Inflammatory macrophage treated with lipopolysaccharide for 4 hours (primary cell): ENCODE results near the gene SPPL2B.
A peak's percentile ranks its signal among the peaks of the same experiment; 100 is the strongest.
"Not testable (repeated sequence)": the region's sequence is repeated elsewhere in the genome, so short reads cannot be mapped to it uniquely, and the experiment has no call there.

Experiments
- DNase-seq: peaks from one replicate; pipeline ENCODE4 v3.0.0-alpha.2; 2020

Gene SPPL2B

GRCh38 chr19:2382530-2383222, 54.2 kb downstream of the SPPL2B start:
- no peak for DNase-seq

GRCh38 chr19:2385053-2385721, 56.7 kb downstream of the SPPL2B start:
- DNase-seq = peak; percentile 27

DNA sequence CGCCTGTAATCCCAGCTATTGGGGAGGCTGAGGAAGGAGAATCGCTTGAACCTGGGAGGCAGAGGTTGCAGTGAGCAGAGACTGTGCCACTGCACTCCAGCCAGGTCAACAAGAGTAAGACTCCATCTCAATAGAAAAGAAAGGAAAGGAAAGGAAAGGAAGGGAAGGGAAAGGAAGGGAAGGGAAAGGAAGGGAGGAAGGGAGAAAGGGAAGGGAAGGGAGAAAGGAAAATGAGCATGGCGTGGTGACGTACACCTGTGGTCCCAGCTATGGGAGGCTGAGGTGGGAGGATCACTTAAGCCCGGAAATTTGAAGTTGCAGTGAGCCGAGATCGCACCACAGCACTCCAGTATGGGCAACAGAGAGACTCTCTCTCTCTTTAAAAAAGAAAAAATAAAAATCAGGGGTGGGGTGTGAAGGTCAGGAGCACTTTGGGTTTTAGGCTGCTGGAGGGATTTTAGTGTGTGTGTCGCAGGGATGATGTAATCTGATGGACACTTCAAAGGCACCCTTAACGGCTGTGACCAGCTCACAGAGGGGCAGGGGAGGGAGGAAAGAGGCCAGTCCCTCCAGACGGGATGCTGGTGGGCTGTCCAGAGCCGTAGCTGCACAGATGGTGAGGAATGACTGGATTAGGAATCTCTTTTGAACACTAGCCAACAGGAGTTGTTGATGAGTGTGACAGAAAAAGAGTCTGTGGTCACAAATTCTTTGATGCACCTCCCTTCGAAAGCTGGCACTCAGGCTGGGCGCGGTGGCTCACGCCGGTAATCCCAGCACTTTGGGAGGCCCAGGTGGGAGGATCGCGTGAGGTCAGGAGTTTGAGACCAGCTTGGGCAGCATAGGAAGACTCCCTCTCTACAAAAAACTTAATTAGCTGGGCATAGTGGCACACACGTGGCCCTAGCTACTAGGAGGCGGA, 59.1 kb downstream of the SPPL2B start:
- DNase-seq = no peak

- no peak for DNase-seq
Observed at GRCh38 chr19:2389594-2389993, 61.1 kb downstream of the SPPL2B start.

DNA sequence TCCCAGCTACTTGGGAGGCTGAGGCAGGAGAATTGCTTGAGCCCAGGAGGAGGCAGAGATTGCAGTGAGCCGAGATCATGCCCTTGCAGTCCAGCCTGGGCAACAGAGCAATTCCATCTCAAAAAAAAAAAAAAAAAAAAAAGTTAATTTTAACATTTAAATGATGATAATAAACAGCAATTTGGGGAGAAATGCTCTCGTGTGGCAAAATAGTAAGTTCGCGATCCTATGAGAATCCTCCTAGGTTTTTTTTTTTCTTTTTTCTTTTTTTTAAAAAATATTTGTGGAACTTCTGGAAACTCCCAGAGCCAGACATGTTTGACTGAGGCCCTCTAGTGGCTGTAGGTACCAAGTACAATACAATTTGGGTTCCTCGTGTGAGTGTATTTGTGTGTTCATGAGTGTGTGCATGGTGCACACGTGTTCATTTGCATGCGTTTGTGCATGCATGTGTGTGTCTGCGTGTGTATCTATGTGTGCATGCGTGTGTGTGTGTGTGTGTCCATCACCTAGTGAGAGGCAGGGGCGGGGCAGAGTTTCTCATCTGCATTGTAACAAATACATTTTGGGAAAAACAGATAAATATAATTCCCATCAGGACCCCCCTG, 62.7 kb downstream of the SPPL2B start:
- DNase-seq = peak; percentile 71

GRCh38 chr19:2392366-2392765, 63.9 kb downstream of the SPPL2B start:
- DNase-seq = no peak

- not testable (repeated sequence) for DNase-seq
Observed at GRCh38 chr19:2392899-2393298, 64.4 kb downstream of the SPPL2B start.

GRCh38 chr19:2394054-2394441, 65.6 kb downstream of the SPPL2B start:
- no peak for DNase-seq

- peak; percentile 87 for DNase-seq
Observed at GRCh38 chr19:2394442-2395292, 66.2 kb downstream of the SPPL2B start.

- not testable (repeated sequence) for DNase-seq
Observed at GRCh38 chr19:2395293-2395829, 66.9 kb downstream of the SPPL2B start.

DNA sequence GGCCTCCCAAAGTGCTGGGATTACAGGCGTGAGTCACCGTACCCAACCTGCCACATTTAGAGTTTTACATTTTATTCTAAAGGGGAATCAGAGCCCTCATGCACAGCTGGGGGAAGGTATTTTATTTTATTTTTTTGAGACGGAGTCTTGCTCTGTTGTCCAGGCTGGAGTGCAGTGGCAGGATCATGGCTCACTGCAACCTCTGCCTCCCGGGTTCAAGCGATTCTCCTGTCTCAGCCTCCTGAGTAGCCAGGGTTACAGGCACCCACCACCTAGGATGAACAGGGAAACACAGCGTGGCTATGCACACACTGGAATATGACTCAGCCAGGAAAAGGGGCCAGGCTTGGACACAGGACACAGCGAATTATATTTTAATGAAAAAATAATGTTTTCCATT, 68.7 kb downstream of the SPPL2B start:
- DNase-seq = not testable (repeated sequence)

- DNase-seq = no peak
Observed at GRCh38 chr19:2398735-2399305, 70.3 kb downstream of the SPPL2B start.

GRCh38 chr19:2399582-2399981, 71.1 kb downstream of the SPPL2B start:
- DNase-seq = no peak
